Mesenchymal stem cell (in vitro differentiated cells and primary cell): ENCODE measurements around the gene ZNF670.

Experiments
- DNase-seq: peaks from one replicate; pipeline ENCODE4 v3.0.0-alpha.2; 2013
- H2AFZ ChIP-seq: one replicate; pipeline ENCODE4 v1.6.1; 2013; ENCODE audit warnings: low read depth, mild to moderate bottlenecking, control low read depth, inconsistent platforms, low read length, moderate library complexity
- H2AK5ac ChIP-seq: 2 replicates; pipeline ENCODE4 v1.6.1; 2013; ENCODE audit warnings: low read length, moderate library complexity, mild to moderate bottlenecking, inconsistent platforms; ENCODE audit not compliant: severe bottlenecking
- H2BK120ac ChIP-seq: one replicate; pipeline ENCODE4 v1.6.1; 2013; ENCODE audit warnings: low read depth, mild to moderate bottlenecking, inconsistent platforms, low read length, moderate library complexity
- H2BK12ac ChIP-seq, 2 experiments: one replicate each; pipeline ENCODE4 v1.6.1; 2013; ENCODE audit warnings: inconsistent platforms in 2 of 2, low read length in 2 of 2, mild to moderate bottlenecking in 2 of 2, moderate library complexity in 2 of 2, control low read depth in 1 of 2
- H2BK15ac ChIP-seq: one replicate; pipeline ENCODE4 v1.6.1; 2013; ENCODE audit warnings: mild to moderate bottlenecking, low read depth, inconsistent platforms; ENCODE audit not compliant: poor library complexity, severe bottlenecking
- H2BK5ac ChIP-seq: 2 replicates; pipeline ENCODE4 v1.6.1; 2013; ENCODE audit warnings: low read depth, mild to moderate bottlenecking, low read length, control low read depth, inconsistent platforms; ENCODE audit not compliant: poor library complexity, severe bottlenecking
- H3K14ac ChIP-seq, 2 experiments: one replicate each; pipeline ENCODE4 v1.6.1; 2013; ENCODE audit warnings: inconsistent platforms in 2 of 2, low read length in 2 of 2, control low read depth in 1 of 2, mild to moderate bottlenecking in 1 of 2, moderate library complexity in 1 of 2
- H3K18ac ChIP-seq, 2 experiments: one replicate each; pipeline ENCODE4 v1.6.1; 2013; ENCODE audit warnings: inconsistent platforms in 2 of 2, low read length in 2 of 2, control low read depth in 1 of 2, low read depth in 1 of 2, mild to moderate bottlenecking in 1 of 2
- H3K23ac ChIP-seq, 2 experiments: one replicate each; pipeline ENCODE4 v1.6.1; 2013; ENCODE audit warnings: inconsistent platforms in 2 of 2, low read length in 2 of 2, mild to moderate bottlenecking in 2 of 2, moderate library complexity in 2 of 2, control low read depth in 1 of 2
- H3K27ac ChIP-seq: 2 replicates; pipeline ENCODE4 v1.5.1; 2013; ENCODE audit warnings: mild to moderate bottlenecking, moderate library complexity, low read length, control low read depth, inconsistent platforms; ENCODE audit not compliant: poor library complexity, severe bottlenecking
- H3K27me3 ChIP-seq, 2 experiments: 2 replicates each; pipeline versions ENCODE4 v1.6.1 to v1.7.0; 2013; ENCODE audit warnings: low read length in 2 of 2, mild to moderate bottlenecking in 2 of 2, moderate library complexity in 2 of 2, control low read depth in 1 of 2, inconsistent platforms in 1 of 2; ENCODE audit not compliant: control insufficient read depth in 1 of 2, insufficient read depth in 1 of 2
- H3K36me3 ChIP-seq, 2 experiments: 2 replicates each; pipeline versions ENCODE4 v1.6.1 to v1.7.0; 2013; ENCODE audit warnings: low read length in 2 of 2, control low read depth in 1 of 2, inconsistent platforms in 1 of 2, low read depth in 1 of 2, mild to moderate bottlenecking in 1 of 2; ENCODE audit not compliant: insufficient read depth in 2 of 2, control insufficient read depth in 1 of 2
- H3K4ac ChIP-seq, 2 experiments: one replicate each; pipeline ENCODE4 v1.6.1; 2013; ENCODE audit warnings: inconsistent platforms in 2 of 2, low read length in 2 of 2, mild to moderate bottlenecking in 2 of 2, moderate library complexity in 2 of 2, control low read depth in 1 of 2, low read depth in 1 of 2
- H3K4me1 ChIP-seq: 2 replicates; pipeline ENCODE4 v1.6.1; 2013; ENCODE audit warnings: low read depth, low read length, control low read depth; ENCODE audit not compliant: control insufficient read depth, insufficient read depth
- H3K4me2 ChIP-seq: 2 replicates; pipeline ENCODE4 v1.6.1; 2013; ENCODE audit warnings: low read length, mild to moderate bottlenecking, inconsistent platforms; ENCODE audit not compliant: poor library complexity, severe bottlenecking
- H3K4me3 ChIP-seq, 2 experiments: 2 replicates each; pipeline versions ENCODE4 v1.5.1 to v1.7.0; 2013; ENCODE audit warnings: low read length in 2 of 2, mild to moderate bottlenecking in 2 of 2, control low read depth in 1 of 2, low read depth in 1 of 2; ENCODE audit not compliant: insufficient read depth in 1 of 2
- H3K79me1 ChIP-seq: replicated peaks from 2 replicates; pipeline ENCODE4 v1.6.1; 2013; ENCODE audit warnings: mild to moderate bottlenecking, control low read depth, low read length, inconsistent platforms; ENCODE audit not compliant: poor library complexity, severe bottlenecking
- H3K9ac ChIP-seq: 2 replicates; pipeline ENCODE4 v1.7.0; 2013; ENCODE audit warnings: mild to moderate bottlenecking, low read length, moderate library complexity
- H3K9me3 ChIP-seq: 2 replicates; pipeline ENCODE4 v1.7.0; 2013; ENCODE audit warnings: mild to moderate bottlenecking, low read length; ENCODE audit not compliant: control insufficient read depth
- H4K8ac ChIP-seq: one replicate; pipeline ENCODE4 v1.6.1; 2013; ENCODE audit warnings: inconsistent platforms, mild to moderate bottlenecking, low read length, moderate library complexity
- H4K91ac ChIP-seq: one replicate; pipeline ENCODE4 v1.6.1; 2013; ENCODE audit warnings: mild to moderate bottlenecking, low read length, inconsistent platforms
- WGBS: methylation state at CpG from one replicate; pipeline ENCODE4 v1.1.7; 2013; ENCODE audit warnings: mixed read lengths; 5-methylcytosine and 5-hydroxymethylcytosine counted together

The ZNF670 gene

GRCh38 chr1:247047702-247048101, 30.9 kb downstream of the ZNF670 start:
- H2BK15ac ChIP-seq, result no peak overlapping the region
- H3K4me1 ChIP-seq, result no peaks in the 10 kb centered on the region
- H3K27me3 ChIP-seq, result no peaks in the 10 kb centered on the region
- H4K8ac ChIP-seq, result no peak overlapping the region
- H3K4ac ChIP-seq, result no peak overlapping the region
- H3K36me3 ChIP-seq, result peaks cover 0 to 5% of the 10 kb centered on the region in 2 experiments
- no peak overlapping the region for H2AK5ac ChIP-seq
- peaks cover 87% of the 10 kb centered on the region for H3K9me3 ChIP-seq
- H2AFZ ChIP-seq, result no peak overlapping the region
- no peak overlapping the region for H3K4me2 ChIP-seq
- H3K79me1 ChIP-seq, result peaks cover 23% of the 10 kb centered on the region
- peak overlapping the region in 1 of 2 experiments; percentile 29 for H3K4me3 ChIP-seq
- H3K9ac ChIP-seq, result no peak overlapping the region
- WGBS, result 92% methylated on average over 2 of the region's 2 CpGs
- no peak overlapping the region for H4K91ac ChIP-seq
- no peak overlapping the region for H2BK5ac ChIP-seq
- no peak overlapping the region for H3K23ac ChIP-seq
- H3K27ac ChIP-seq, result no peak overlapping the region
- no peak for DNase-seq
- no peak overlapping the region for H3K14ac ChIP-seq
- no peak overlapping the region for H3K18ac ChIP-seq
- H2BK120ac ChIP-seq, result no peak overlapping the region
- no peak overlapping the region for H2BK12ac ChIP-seq

GRCh38 chr1:247047260-247047659, 31.4 kb downstream of the ZNF670 start:
- Histone ChIP-seq H3K4me2 (no peak overlapping the region), H2BK5ac (no peak overlapping the region), H3K4ac (no peak overlapping the region), H3K27me3 (no peaks in the 10 kb centered on the region), H4K91ac (no peak overlapping the region), H2AFZ (no peak overlapping the region), H3K4me1 (no peaks in the 10 kb centered on the region), H3K14ac (no peak overlapping the region), H3K9ac (no peak overlapping the region), H2BK12ac (no peak overlapping the region), H3K79me1 (peaks cover 21% of the 10 kb centered on the region), H3K36me3 (peaks cover 0 to 5% of the 10 kb centered on the region in 2 experiments), H4K8ac (no peak overlapping the region), H3K9me3 (peaks cover 87% of the 10 kb centered on the region), H3K23ac (no peak overlapping the region), H2BK15ac (no peak overlapping the region), H2BK120ac (no peak overlapping the region), H2AK5ac (no peak overlapping the region), H3K4me3 (peak overlapping the region in 1 of 2 experiments; percentile 29), H3K27ac (no peak overlapping the region), H3K18ac (no peak overlapping the region)
- WGBS, result 94% methylated on average over 2 of the region's 2 CpGs
- DNase-seq, result no peak

- Histone ChIP-seq H4K91ac (no peak overlapping the region), H3K36me3 (peaks cover 5 to 7% of the 10 kb centered on the region in 2 experiments), H3K9me3 (peaks cover 95% of the 10 kb centered on the region), H3K4ac (no peak overlapping the region), H3K27ac (no peak overlapping the region), H3K79me1 (peaks cover 25% of the 10 kb centered on the region), H3K18ac (no peak overlapping the region), H2AK5ac (no peak overlapping the region), H3K4me1 (no peaks in the 10 kb centered on the region), H2BK5ac (no peak overlapping the region), H2BK15ac (no peak overlapping the region), H2AFZ (no peak overlapping the region), H3K23ac (no peak overlapping the region), H2BK120ac (no peak overlapping the region), H3K4me3 (no peak overlapping the region), H3K27me3 (no peaks in the 10 kb centered on the region), H4K8ac (no peak overlapping the region), H3K14ac (no peak overlapping the region), H2BK12ac (no peak overlapping the region), H3K9ac (no peak overlapping the region), H3K4me2 (no peak overlapping the region)
- WGBS, result 95% methylated on average over 4 of the region's 5 CpGs
- no peak for DNase-seq
These were observed 35.2 kb downstream of the ZNF670 start for GRCh38 chr1:247043406-247043805.

GRCh38 chr1:247037511-247038320, 40.9 kb downstream of the ZNF670 start:
- Histone ChIP-seq H3K27ac (no peak overlapping the region), H3K18ac (no peak overlapping the region), H3K9me3 (peaks cover 97% of the 10 kb centered on the region), H3K14ac (no peak overlapping the region), H4K91ac (no peak overlapping the region), H3K4ac (no peak overlapping the region), H2BK5ac (no peak overlapping the region), H3K36me3 (peaks cover 6 to 51% of the 10 kb centered on the region in 2 experiments), H2BK15ac (no peak overlapping the region), H2AK5ac (no peak overlapping the region), H3K4me3 (peak overlapping the region in 1 of 2 experiments; percentile 53), H4K8ac (no peak overlapping the region), H2BK120ac (no peak overlapping the region), H3K23ac (no peak overlapping the region), H3K9ac (no peak overlapping the region), H3K27me3 (no peaks in the 10 kb centered on the region), H3K4me2 (no peak overlapping the region), H3K4me1 (no peaks in the 10 kb centered on the region), H2BK12ac (no peak overlapping the region), H2AFZ (no peak overlapping the region), H3K79me1 (peaks cover 8% of the 10 kb centered on the region)
- DNase-seq, result peak; percentile 6
- 96% methylated on average over 4 of the region's 6 CpGs for WGBS
